ENCODE results near the gene ARHGAP19. TPM values are rescaled to one million over a fixed set of nuclear protein-coding genes. Genes with fewer than 3 reads are reported as not detected.

Gene ARHGAP19
- total RNA-seq, 2 donors from 2014 or later: 26.8 to 47.6 TPM

- H3K27me3 Mint-ChIP-seq (ENCODE audit: insufficient read depth): peaks cover 2% of the 10 kb centered on the region
- no peaks in the 10 kb centered on the region for H3K9me3 ChIP-seq (ENCODE audit: control insufficient read depth, low read length)
- no peaks in the 10 kb centered on the region for H3K4me1 Mint-ChIP-seq
- H3K4me3 Mint-ChIP-seq: no peak overlapping the region
- H3K9me3 Mint-ChIP-seq: no peaks in the 10 kb centered on the region
- WGBS, 2 experiments (ENCODE audit: insufficient coverage in 1 of 2, insufficient read length in 1 of 2): 90 to 98% methylated on average over 3 to 6 of the region's 6 CpGs
- TF ChIP-seq, protein P1, sequence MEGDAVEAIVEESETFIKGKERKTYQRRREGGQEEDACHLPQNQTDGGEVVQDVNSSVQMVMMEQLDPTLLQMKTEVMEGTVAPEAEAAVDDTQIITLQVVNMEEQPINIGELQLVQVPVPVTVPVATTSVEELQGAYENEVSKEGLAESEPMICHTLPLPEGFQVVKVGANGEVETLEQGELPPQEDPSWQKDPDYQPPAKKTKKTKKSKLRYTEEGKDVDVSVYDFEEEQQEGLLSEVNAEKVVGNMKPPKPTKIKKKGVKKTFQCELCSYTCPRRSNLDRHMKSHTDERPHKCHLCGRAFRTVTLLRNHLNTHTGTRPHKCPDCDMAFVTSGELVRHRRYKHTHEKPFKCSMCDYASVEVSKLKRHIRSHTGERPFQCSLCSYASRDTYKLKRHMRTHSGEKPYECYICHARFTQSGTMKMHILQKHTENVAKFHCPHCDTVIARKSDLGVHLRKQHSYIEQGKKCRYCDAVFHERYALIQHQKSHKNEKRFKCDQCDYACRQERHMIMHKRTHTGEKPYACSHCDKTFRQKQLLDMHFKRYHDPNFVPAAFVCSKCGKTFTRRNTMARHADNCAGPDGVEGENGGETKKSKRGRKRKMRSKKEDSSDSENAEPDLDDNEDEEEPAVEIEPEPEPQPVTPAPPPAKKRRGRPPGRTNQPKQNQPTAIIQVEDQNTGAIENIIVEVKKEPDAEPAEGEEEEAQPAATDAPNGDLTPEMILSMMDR (conservative IDR thresholded peaks at IDR 0.05): no peak
- H3K9ac ChIP-seq (ENCODE audit: extremely low read depth, low read length, poor library complexity, severe bottlenecking): no peak overlapping the region
- H3K4me1 ChIP-seq (ENCODE audit: control insufficient read depth, insufficient read depth, low read length): no peaks in the 10 kb centered on the region
- no peak overlapping the region for H3K27ac ChIP-seq (ENCODE audit: low read depth, low read length)
- H3K36me3 ChIP-seq (ENCODE audit: control insufficient read depth, insufficient read depth, low read length): no peaks in the 10 kb centered on the region
- no peaks in the 10 kb centered on the region for H3K27me3 ChIP-seq (ENCODE audit: control insufficient read depth, insufficient read depth, low read length, poor library complexity, severe bottlenecking)
- H3K36me3 Mint-ChIP-seq (ENCODE audit: low read depth): no peaks in the 10 kb centered on the region
- no peak for DNase-seq
- H3K27ac Mint-ChIP-seq: no peak overlapping the region
- H3K4me3 ChIP-seq (ENCODE audit: low read length): no peak overlapping the region
Measured at GRCh38 chr10:97312897-97313296, 20.5 kb upstream of the ARHGAP19 start.

- H3K4me3 Mint-ChIP-seq: no peak overlapping the region
- WGBS, 2 experiments (ENCODE audit: insufficient coverage in 1 of 2, insufficient read length in 1 of 2): 91 to 92% methylated on average over 3 to 4 of the region's 4 CpGs
- H3K4me1 Mint-ChIP-seq: no peaks in the 10 kb centered on the region
Measured at GRCh38 chr10:97311111-97311626, 18.7 kb upstream of the ARHGAP19 start.

GRCh38 chr10:97307866-97308780, 15.7 kb upstream of the ARHGAP19 start:
- Mint-ChIP-seq H3K27ac (no peak overlapping the region), H3K9me3 (no peaks in the 10 kb centered on the region), H3K36me3 (ENCODE audit: low read depth) (no peaks in the 10 kb centered on the region), H3K27me3 (ENCODE audit: insufficient read depth) (no peaks in the 10 kb centered on the region), H3K4me1 (no peaks in the 10 kb centered on the region), H3K4me3 (no peak overlapping the region)
- no peak overlapping the region for H3K9ac ChIP-seq (ENCODE audit: extremely low read depth, low read length, poor library complexity, severe bottlenecking)
- TF ChIP-seq, protein P1 (conservative IDR thresholded peaks at IDR 0.05): no peak
- H3K27ac ChIP-seq (ENCODE audit: low read depth, low read length): no peak overlapping the region
- no peaks in the 10 kb centered on the region for H3K36me3 ChIP-seq (ENCODE audit: control insufficient read depth, insufficient read depth, low read length)
- 84% methylated on average over 9 to 10 of the region's 10 CpGs for WGBS, 2 experiments (ENCODE audit: insufficient coverage in 1 of 2, insufficient read length in 1 of 2)
- H3K9me3 ChIP-seq (ENCODE audit: control insufficient read depth, low read length): no peaks in the 10 kb centered on the region
- no peak for DNase-seq
- no peaks in the 10 kb centered on the region for H3K27me3 ChIP-seq (ENCODE audit: control insufficient read depth, insufficient read depth, low read length, poor library complexity, severe bottlenecking)
- no peaks in the 10 kb centered on the region for H3K4me1 ChIP-seq (ENCODE audit: control insufficient read depth, insufficient read depth, low read length)
- no peak overlapping the region for H3K4me3 ChIP-seq (ENCODE audit: low read length)

More at GRCh38 chr10:97311111-97311626, 18.7 kb upstream of the ARHGAP19 start:
- no peak overlapping the region for H3K9ac ChIP-seq (ENCODE audit: extremely low read depth, low read length, poor library complexity, severe bottlenecking)
- TF ChIP-seq, protein P1 (conservative IDR thresholded peaks at IDR 0.05): no peak
- no peaks in the 10 kb centered on the region for H3K36me3 ChIP-seq (ENCODE audit: control insufficient read depth, insufficient read depth, low read length)
- H3K27ac Mint-ChIP-seq: no peak overlapping the region
- H3K27me3 Mint-ChIP-seq (ENCODE audit: insufficient read depth): no peaks in the 10 kb centered on the region
- H3K4me1 ChIP-seq (ENCODE audit: control insufficient read depth, insufficient read depth, low read length): no peaks in the 10 kb centered on the region
- no peaks in the 10 kb centered on the region for H3K36me3 Mint-ChIP-seq (ENCODE audit: low read depth)
- H3K9me3 ChIP-seq (ENCODE audit: control insufficient read depth, low read length): no peaks in the 10 kb centered on the region
- H3K27ac ChIP-seq (ENCODE audit: low read depth, low read length): no peak overlapping the region
- DNase-seq: no peak
- H3K9me3 Mint-ChIP-seq: no peaks in the 10 kb centered on the region
- no peak overlapping the region for H3K4me3 ChIP-seq (ENCODE audit: low read length)
- no peaks in the 10 kb centered on the region for H3K27me3 ChIP-seq (ENCODE audit: control insufficient read depth, insufficient read depth, low read length, poor library complexity, severe bottlenecking)

Data from endodermal cell (in vitro differentiated cells).